Peyer's patch (tissue), 4 donors: ENCODE measurements around the gene AMFR.

Experiments
- CTCF ChIP-seq, 6 experiments: fragments of 450-650 bp in 4 of 6; fragments of 200-600 bp in 2 of 6; sonication (generic) in 1 of 6; IDR thresholded peaks; one replicate each; pipeline ENCODE4 v1.5.1; 2017 to 2019; ENCODE audit warnings: antibody characterized with exemption in 6 of 6, mild to moderate bottlenecking in 3 of 6, moderate library complexity in 1 of 6
- POLR2A ChIP-seq, 2 donors: fragments of 450-650 bp; IDR thresholded peaks; one replicate each; pipeline ENCODE4 v1.5.1; 2017; ENCODE audit warnings: antibody characterized with exemption in 2 of 2, mild to moderate bottlenecking in 2 of 2, moderate library complexity in 2 of 2

DNA sequence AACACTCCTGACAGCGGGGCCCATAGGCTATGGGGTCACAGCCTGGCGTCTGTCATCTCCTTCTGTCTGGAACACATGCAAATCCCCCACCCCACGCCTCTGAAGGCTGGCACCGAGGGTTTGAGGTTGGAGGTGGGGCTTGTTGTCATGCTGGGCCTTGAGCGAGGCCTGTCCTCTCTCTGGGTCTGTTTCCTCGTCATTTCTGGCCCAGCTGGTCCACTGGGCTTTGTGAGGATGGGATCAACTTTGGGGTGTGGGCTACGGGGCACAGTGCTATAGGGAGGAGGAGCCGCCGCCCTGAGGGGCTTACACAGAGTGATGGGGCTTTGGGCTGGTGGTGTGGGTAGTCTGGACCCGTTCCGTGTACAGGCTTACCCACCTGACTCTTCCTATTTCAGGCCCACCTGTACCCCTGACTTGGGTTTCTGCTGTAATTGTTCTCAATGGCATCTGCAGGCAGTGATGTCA, 87.5 kb downstream of the AMFR start:
- TF ChIP-seq POLR2A (IDR thresholded peaks at IDR 0.05) (no peak), CTCF (IDR thresholded peaks at IDR 0.05) (no peak)
